Activated effector memory CD4-positive, alpha-beta T cell treated with anti-CD3 and anti-CD28 coated beads, Interleukin-2, amount 50 U/mL, for 16 hours (primary cell): ENCODE measurements around the gene GIT2.

Experiments used
- DNase-seq: peaks from one replicate; pipeline ENCODE4 v3.0.0-alpha.2; 2020

GIT2 gene

DNA sequence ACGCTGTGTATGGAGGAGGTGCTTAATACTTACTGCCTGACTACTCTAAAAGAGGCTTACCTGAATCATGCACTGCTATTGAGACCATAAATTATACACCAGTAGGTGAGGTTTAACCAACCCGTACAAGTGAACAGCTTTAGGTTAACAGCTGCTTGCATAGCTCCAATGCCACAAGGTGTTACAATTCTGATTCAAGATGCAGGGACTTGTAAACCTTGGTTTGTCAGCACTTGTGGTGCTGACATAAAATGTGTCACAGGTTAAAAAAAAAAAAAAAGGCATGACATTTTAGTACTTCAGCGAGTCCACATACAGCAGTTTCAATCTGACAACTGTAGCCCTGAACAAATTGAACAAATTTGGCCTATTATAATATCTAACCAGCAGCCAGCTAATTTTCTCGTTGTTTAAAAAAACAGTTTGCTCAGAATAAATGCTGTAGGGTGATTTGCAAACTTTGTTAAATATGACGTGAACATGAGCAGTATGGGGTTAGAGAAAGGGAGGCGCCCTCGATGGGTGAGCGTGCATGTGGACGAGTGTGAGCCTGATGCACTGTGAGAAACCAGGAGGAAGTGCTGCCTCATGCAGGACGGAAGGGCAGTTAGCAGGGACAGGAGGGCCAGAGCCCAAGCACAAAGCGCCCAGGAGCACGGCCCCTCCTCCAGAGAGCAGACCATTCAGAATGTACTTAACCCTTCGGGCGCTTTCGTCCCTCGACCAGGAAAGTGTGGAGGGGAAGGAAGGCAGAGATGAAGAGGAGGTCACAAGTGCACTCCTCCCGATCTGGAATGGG lies 51.4 kb downstream of the GIT2 start:
- DNase-seq = no peak

DNA sequence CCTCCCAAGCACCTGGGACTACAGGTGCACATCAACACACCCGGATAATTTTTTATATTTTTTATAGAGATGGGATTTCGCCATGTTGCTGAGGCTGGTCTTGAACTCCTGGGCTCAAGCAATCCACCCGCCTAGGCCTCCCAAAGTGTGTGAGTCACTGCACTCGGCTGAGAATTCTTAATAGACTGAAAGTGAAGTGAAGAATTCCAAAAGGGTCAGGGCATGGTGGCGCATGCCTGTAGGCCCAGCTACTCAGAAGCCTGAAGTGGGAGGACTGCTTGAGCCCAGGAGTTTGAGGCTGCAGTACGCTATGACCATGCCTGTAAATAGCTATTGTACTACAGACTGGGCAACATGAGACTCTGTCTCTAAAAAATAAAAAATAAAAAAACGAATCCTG lies 52.4 kb downstream of the GIT2 start:
- no peak for DNase-seq

DNA sequence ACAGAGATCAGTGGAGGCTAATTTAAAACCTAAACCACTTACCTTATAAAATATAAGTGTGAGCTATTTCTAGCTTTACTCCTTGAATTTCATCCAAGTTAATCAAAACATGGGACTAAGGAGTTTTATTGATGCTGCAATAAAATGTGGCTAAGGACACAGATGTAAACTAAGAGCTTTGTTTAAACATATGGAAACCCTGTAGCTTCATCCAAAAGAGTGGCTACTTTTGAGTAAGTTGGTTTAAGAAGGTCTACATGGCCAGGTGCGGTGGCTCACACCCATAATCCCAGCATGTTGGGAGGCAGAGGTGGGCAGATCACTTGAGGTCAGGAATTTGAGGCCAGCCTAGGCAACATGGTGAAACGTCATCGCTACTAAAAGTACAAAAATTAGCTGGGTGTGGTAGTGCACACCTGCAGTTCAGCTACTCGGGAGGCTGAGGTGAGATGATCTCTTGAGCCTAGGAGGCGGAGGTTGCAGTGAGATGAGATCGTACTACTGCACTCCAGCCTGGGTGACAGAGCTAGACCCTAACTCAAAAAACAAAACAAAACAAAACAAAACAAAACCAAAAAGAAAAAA lies 55.7 kb downstream of the GIT2 start:
- no peak for DNase-seq

DNA sequence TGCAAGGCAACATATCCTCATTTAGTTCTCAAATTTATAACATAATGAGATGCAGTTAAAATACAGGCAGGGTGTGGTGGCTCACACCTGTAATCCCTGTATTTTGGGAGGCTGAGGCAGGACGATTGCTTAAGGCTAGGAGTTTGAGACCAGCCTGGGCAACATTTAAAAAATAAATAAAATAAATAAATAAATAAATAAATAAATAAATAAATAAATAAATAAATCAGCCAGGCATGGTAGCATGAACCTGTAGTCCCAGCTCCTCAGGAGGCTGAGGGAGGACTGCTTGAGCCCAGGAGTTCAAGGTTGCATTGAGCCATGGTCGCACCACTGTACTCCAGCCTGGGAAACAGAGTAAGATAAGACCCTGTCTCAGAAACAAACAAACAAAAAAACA lies 56.7 kb downstream of the GIT2 start:
- DNase-seq = no peak

DNA sequence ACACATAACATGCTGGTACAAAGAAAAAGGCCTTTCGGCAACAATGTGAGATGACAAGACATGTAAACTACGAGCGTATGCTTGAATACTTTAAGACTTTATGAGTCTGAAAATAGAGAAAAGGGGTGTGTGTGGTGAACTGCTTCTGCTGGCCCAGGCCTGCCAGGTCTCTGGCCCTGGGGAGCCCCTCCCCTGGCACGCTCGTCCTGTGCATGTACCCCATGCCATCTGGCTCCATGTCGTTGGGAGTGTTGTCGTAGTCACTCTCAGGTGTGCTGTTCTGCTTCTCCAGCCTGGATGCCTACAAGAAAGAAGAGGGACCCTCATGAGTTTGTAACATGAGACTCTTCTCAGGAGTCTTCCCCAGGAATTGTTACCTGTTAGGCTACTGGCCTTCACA lies 57.2 kb downstream of the GIT2 start:
- DNase-seq = no peak

DNA sequence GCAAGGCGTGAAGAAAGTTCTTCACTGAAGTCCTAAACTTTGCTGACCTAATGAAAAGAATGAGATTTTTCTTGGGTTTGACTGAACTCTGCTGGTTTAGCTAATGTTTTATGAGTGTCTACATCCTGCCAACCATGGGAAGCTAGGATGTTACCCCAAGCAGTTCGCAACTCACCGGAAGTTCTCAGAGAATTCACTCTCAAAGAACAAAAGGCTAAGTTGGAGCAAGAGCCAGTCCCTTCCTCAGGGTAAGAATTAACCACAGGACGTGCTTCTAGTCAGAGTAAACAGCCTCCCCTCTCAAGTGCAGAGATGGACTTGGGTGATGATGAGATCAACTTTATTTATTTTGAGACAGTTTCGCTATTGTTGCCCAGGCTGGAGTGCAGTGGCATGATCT lies 58.8 kb downstream of the GIT2 start:
- no peak for DNase-seq

DNA sequence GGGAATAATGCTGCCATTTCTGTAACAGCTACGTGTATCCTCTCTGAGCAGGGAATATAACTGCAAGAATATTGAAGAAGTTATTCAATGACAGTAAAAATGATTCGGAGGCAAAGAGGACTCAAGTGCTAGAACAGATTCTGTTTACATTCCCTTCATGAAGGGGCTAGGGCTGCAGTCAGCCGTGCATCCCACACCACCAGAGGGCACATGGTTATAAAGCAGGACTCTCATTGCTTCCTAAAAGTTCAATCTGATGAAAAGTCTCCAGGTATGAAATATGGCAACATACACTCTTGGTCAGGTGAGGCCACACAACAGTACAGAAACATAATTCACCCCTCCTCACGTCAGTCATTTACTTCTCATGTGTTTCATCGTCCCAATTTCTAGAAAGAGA lies 62.1 kb downstream of the GIT2 start:
- DNase-seq = no peak

DNA sequence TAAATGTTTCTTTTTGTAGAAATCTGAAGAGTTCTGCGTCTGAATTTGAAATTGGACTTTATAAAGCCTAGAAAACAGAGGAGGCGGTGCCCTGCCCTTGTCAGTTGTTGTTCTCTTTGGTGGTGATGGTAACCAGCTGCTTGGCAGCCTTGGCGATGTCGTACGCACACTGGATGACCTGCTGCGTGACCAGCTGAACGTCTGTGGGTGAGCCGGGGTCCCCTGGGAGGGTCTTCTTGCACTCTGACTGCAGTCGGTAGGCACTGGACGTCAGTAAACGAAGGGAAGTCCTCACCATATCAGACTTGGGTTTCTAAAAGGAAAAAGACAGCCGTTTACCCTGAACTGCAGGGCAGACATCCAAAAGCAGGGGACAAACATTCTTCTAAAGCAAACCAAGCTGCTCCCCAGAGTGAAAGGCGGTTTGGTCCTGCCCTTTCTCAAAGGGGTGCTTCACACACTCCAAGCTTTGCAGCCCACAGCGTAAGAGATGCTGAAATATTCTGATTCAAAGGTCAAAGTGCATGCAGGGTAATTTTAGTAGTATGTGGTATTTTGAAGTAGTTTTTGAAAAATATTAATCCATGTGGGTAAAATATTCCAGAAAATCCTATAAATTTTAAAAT lies 63.2 kb downstream of the GIT2 start:
- no peak for DNase-seq

DNA sequence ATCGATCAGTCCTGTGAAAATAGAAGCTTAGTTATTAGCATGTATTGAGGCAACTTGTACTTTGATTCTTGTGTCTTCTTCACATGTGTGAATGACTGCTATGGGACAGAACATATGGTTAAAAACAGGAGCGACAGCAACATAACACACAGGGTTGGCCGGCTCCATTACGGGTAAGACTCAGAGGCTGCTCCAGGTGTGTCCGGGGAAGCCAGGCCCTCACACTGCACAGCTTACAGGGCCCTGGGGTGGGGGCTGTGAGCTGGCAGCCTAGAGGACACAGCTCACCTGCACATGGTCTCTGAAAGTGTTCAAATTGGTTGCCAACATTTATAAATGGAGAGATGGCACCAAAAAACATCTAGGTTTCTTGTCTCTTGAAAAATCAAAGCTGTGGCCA lies 65.0 kb downstream of the GIT2 start:
- DNase-seq = no peak

DNA sequence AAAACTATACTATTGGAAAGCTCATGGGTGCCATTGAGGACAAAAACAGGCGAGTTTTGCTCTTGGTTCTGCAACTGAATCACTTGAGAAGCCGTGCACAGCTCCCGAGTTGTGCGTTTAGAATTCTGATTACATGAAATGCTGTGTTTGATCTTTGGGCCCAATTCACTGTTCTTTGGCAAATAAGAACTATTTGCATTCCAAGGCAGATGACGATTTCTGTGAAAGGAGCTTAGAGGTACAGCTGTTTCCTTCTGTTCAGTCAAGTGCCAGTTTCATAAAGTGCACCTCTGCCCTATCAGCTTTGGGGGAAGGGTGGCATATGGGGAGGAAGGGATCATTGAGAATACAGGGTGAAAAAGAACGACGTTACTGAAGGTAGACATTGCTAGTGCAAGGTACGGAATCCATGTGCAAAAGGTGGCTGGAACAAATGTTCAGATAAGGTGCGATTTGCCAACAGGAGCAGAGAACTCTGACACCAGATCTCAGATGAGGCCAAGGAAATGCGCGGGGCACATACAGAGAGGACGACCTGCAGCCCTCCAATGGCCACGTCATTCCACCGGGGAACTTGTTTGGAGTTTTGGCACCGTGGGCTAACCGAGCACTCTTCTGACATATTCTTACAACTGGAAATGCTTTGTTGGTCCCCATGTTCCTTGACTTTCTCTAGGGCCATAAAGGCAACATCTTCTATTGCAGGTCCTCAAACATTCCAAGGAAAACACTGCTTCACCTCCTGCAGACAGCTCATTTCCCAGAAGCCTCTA lies 66.0 kb downstream of the GIT2 start:
- peak; percentile 43 for DNase-seq

DNA sequence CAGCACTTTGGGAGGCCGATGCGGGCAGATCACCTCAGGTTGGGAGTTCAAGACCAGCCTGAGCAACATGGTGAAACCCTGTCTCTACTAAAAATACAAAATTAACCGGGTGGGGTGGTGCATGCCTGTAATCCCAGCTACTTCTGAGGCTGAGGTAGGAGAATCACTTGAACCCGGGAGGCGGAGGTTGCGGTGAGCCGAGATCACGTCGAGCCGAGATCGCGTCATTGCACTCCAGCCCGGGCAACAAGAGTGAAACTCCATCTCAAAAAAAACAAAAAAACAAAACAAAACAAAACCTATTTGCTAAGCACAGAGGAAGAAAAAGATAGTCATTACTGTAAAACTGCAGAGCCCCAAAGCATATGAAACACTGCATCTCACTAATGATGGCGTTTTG lies 66.8 kb downstream of the GIT2 start:
- DNase-seq = peak; percentile 25

DNA sequence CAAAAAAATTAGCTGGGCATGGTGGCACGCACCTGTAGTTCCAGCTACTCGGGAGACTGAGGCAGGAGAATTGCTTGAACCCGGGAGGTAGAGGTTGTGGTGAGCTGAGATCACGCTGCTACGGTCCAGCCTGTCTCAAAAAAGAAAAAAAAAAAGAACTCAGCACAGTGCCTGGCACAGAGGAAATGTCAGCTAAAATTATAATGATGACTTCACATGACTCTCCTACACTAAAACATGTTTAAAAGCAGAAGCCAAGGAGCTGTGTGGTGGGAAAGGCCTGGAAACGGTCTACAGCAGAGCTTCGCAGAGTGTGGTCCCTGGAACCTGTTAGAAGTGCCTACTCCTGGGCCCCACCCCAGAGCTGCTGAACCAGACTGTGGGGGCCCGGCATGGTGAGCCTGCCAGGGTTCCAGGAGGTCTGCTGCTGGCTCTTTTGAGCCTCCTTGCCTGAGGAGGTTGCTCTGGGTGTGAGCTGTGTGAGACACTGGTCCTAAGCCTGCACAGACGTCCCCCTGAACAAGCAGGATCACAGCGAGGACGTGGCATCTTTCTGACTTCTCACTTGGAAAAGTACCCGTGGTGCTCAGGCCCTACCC lies 68.0 kb downstream of the GIT2 start:
- peak; percentile 46 for DNase-seq

DNA sequence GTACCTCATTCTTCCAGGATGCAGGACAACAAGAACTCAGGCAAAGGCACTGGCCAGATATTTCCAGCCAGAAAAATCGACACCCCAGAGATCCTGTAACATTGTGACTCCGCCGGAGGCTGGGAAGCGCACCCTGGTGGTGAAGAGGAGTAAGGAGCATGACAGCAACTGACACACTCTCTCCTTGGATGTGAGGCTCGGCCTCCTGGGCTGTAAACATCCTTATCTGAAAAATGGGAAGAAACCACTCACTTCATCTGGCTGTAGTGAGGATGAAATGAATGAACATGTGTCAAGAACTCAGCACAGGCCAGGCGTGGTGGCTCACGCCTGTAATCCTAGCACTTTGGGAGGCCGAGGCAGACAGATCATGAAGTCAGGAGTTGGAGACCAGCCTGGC lies 68.5 kb downstream of the GIT2 start:
- peak; percentile 76 for DNase-seq

DNA sequence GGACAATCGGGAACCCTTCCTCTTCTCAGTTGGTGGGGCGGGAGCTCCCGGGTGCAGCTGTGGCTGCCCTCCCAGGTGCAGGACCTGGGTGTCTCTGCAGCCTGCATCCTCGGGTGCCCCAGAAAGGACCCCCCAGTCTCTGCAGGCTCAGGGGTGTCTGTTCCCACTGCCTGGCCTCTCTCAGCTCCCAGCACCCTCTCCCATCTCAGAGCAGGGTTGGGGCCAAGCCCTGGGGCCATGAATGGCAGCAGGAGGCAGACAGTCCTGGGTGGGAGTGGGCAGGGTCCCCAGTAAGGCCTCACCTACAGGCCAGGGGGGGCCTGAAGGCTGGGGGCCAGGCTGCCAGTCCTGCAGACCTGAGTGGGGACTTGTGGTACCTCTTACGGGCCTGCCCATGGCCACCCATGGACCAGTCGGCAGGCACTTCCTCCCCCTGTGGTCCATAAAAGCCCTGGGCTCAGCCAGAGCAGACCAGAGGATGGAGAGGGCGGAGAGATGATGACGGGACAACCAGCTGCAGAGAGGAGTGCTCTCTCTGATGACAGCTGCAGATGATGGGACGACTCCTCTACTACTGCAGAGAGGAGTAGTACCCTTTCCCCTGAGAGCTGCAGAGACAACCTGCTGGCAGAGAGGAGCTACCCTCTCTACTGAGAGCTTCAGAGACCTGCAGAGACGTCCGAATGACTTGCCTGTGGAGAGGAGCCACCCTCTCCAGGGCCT lies 69.5 kb downstream of the GIT2 start:
- peak; percentile 48 for DNase-seq

DNA sequence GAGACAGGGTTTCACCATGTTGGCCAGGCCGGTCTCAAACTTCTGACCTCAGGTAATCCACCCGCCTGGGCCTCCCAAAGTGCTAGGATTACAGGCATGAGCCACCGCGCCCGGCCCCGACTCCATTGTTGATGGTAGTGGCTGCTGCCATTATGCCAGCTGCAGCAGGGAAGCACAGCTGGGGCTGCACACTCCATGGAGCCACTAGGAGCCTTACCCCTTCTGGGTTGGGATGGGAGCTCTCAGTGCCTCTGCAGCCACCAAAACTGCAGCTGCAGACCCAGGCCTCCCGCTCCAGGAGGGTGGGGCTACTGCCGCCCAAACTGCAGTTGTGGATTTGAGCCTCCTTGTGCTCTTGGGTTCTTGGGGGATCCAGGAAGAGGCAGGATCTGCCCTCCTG lies 70.2 kb downstream of the GIT2 start:
- no peak for DNase-seq

DNA sequence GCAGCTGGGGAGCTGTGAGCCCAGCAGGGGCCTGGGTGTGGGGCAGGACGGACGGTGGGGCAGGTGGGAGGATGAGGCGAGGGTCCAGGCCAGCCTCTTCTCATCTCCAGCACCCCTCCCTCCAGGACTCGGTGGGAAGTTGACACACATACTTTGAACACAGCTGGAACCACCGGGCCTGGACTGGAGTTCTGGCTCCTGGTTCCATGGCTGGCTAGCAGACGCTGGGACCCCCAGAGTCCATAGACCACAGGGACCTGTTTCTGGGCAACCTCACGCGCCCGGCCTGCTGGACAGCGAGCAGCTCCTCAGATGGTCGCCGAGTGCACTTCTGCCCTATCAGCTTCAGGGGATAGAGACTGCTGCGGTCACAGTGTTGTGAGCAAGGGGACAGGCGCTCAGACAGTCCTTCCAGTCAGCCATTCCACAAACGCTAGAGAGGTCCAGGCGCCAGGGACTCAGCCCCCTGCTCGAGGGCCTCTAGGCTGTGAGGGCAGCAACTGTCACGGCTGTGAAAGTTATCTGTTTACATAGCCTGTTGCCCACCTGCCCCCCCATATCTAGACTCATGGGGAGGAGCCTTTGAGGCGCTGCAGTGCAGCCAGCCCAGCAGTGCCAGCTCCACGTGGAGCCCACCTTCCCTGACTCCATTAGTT lies 70.9 kb downstream of the GIT2 start:
- peak; percentile 60 for DNase-seq

DNA sequence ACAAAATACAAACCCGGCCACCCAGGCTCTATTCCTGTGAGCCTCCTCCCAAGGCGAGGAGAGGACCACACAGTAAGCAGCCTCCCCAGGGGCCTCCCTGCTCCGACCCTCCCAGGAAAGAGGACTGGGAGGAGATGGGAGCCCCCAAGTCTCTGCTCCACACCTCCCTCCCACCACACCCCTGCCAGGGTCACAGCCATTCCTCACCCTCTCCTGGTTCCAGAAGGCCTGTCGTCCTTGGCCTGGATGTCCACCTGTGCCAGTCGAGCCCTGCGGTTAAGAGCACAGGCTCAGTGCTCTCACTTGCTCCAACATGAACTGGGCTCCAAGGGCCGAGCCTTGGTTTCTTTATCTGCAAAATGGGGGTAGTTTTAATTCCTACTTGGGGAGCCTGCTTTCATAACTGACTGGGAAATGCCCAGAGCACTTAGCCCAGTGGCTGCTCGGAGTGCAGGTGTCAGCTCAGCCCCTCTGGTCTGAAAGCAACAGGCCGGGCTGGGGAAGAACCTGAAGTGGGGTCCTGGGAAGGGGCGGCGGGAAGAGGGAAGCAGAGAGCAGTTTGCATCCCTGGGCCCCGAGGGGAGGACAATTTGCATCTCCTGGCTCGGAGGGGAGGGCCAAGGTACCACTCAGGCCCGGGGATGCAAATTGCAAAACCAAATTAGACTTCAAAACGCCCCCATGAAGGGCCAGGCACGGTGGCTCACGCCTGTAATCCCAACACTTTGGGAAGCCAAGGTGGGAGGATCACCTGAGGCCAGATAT lies 72.5 kb downstream of the GIT2 start:
- DNase-seq = peak; percentile 59

DNA sequence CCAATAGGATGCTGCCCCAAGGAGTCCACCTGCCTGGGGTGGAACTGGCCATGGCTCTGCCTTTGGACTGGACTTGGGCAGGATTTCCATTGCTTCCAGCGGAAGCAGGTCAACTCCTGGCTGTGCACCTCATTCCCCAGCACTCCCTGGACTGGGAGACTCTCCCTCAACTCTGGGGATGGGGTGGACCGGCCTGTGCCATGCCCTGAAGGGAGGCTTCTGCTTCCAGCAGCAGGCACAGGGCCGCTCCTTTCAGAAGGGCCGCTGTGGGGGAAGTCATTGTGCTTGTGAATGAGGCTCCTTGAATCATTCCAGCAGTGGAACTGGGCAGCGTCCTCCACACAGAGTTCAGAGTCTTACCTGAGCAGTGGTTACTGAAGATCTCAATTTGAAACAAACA lies 73.1 kb downstream of the GIT2 start:
- DNase-seq = peak; percentile 19

DNA sequence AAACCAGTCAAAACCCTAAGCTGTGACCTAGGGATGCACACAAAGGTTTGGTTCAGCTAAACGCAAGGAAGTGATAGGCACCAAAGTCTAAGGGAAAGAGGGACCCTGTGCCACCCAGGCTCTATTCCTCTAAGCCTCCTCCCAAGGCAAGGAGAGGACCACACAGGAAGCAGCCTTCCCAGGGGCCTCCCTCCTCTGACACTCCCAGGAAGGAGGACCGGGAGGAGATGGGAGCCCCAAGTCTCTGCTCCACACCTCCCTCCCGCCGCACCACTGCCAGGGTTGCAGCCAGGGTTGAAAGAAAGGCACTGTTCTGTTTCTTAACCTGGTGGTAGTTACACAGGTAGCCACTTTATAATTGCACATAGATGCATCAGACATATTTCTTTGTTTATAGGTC lies 74.2 kb downstream of the GIT2 start:
- peak; percentile 59 for DNase-seq

DNA sequence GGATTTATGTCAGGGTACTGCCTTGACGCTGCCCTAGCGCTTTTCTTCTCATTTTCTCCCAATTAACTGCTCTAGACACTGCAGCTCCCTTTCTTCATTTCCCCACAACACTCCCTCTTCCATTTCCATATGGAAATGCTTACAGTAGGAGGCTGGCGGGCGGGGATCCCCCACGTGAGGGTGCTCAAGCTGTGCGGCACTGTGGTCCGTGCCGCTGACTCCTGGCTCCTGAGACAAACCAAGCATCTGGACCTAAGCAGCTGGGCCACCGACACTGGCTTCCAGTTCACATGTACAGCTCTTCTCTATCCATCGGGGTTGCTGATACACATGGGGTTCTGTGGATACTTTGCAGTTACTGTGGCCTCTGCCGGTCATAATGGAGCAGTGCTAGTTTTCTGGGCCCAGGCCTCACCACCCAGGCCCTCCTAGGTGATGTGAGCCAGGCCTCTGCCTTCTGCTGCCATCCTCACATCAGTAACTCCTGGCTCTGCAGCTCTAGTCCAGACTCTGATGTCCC lies 75.8 kb downstream of the GIT2 start:
- DNase-seq = no peak

DNA sequence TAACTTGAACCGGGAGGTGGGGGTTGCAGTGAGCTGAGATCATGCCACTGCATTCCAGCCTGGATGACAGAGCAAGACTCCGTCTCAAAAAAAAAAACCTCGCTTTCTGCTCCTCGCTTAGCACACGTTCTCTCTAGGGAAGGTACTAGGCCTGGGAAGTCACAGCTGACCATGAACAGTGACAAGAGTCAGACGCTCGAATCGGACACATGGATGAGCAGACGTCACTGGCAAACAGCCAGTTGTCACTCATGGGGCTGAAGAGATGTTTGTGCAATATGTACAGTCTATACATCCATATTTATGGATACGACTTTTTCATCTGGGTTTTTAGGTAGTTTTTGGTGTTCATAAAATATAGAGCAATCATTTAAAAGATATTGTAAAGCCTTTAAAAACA lies 76.7 kb downstream of the GIT2 start:
- no peak for DNase-seq
